Muscle layer of colon (tissue), 2 donors: ENCODE results near the gene NAA11.

Source experiments
- H3K27ac ChIP-seq: one replicate; pipeline ENCODE4 v1.7.0; 2013; ENCODE audit warnings: low read depth, mild to moderate bottlenecking, low read length, moderate library complexity
- H3K27me3 ChIP-seq, 2 donors: one replicate each; pipeline ENCODE4 v1.7.0; 2013; ENCODE audit warnings: low read length in 2 of 2, mild to moderate bottlenecking in 2 of 2; ENCODE audit not compliant: insufficient read depth in 2 of 2, control insufficient read depth in 1 of 2
- H3K36me3 ChIP-seq: one replicate; pipeline ENCODE4 v1.7.0; 2013; ENCODE audit warnings: mild to moderate bottlenecking, low read length; ENCODE audit not compliant: insufficient read depth
- H3K4me1 ChIP-seq: one replicate; pipeline ENCODE4 v1.7.0; 2013; ENCODE audit warnings: mild to moderate bottlenecking, low read length; ENCODE audit not compliant: insufficient read depth
- H3K4me3 ChIP-seq, 2 donors: one replicate each; pipeline ENCODE4 v1.7.0; 2013; ENCODE audit warnings: low read length in 2 of 2, low read depth in 1 of 2, mild to moderate bottlenecking in 1 of 2, moderate library complexity in 1 of 2
- H3K9ac ChIP-seq: one replicate; pipeline ENCODE4 v1.7.0; 2013; ENCODE audit warnings: low read length
- H3K9me3 ChIP-seq: one replicate; pipeline ENCODE4 v1.7.0; 2013; ENCODE audit warnings: mild to moderate bottlenecking, low read length
- donor health status: abdominal sarcoma.
- donor health status: Adenocarcinoma of cecum.

The NAA11 gene

DNA sequence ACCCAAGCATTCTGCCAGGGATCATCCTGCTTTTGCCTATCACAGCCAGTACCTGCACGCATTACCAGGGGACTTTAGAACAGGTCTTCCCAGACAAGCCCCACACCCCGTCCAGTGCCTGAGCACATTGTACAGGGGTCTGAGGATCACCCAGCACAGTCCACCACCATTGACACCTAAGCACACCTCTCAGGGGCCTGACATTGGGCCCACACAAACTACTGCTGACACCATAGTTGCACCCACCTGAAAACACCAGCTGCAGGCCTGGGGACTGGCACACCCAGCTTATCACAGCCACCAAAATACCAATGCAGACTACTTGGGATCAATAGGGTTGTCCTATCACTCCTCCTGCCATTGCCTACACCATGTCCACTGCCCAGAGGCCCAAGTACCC lies 14.7 kb upstream of the NAA11 start:
- H3K9ac ChIP-seq = no peak overlapping the region
- H3K27me3 ChIP-seq = no peaks in the 10 kb centered on the region
- peaks cover 4% of the 10 kb centered on the region for H3K9me3 ChIP-seq
- no peaks in the 10 kb centered on the region for H3K36me3 ChIP-seq
- no peaks in the 10 kb centered on the region for H3K4me1 ChIP-seq
- H3K27ac ChIP-seq = no peak overlapping the region
- no peak overlapping the region for H3K4me3 ChIP-seq

GRCh38 chr4:79338148-79338547 lies 12.3 kb upstream of the NAA11 start:
- no peaks in the 10 kb centered on the region for H3K4me1 ChIP-seq
- H3K9me3 ChIP-seq = no peaks in the 10 kb centered on the region
- no peaks in the 10 kb centered on the region for H3K27me3 ChIP-seq
- H3K9ac ChIP-seq = no peak overlapping the region
- H3K27ac ChIP-seq = no peak overlapping the region
- no peak overlapping the region for H3K4me3 ChIP-seq
- no peaks in the 10 kb centered on the region for H3K36me3 ChIP-seq

- Histone ChIP-seq H3K9ac (no peak overlapping the region), H3K27me3 (no peaks in the 10 kb centered on the region), H3K27ac (no peak overlapping the region), H3K4me1 (no peaks in the 10 kb centered on the region), H3K4me3 (no peak overlapping the region), H3K9me3 (no peaks in the 10 kb centered on the region), H3K36me3 (no peaks in the 10 kb centered on the region)
These were observed 8.9 kb upstream of the NAA11 start for GRCh38 chr4:79334783-79335182.

- H3K9ac ChIP-seq = no peak overlapping the region
- no peaks in the 10 kb centered on the region for H3K36me3 ChIP-seq
- H3K4me3 ChIP-seq = no peak overlapping the region
- H3K4me1 ChIP-seq = no peaks in the 10 kb centered on the region
- no peaks in the 10 kb centered on the region for H3K27me3 ChIP-seq
- H3K9me3 ChIP-seq = no peaks in the 10 kb centered on the region
- no peak overlapping the region for H3K27ac ChIP-seq
These were observed 8.5 kb upstream of the NAA11 start for GRCh38 chr4:79334341-79334740.

- no peak overlapping the region for H3K4me3 ChIP-seq
- H3K4me1 ChIP-seq = no peaks in the 10 kb centered on the region
- no peaks in the 10 kb centered on the region for H3K27me3 ChIP-seq
- H3K36me3 ChIP-seq = no peaks in the 10 kb centered on the region
- H3K9ac ChIP-seq = no peak overlapping the region
- no peak overlapping the region for H3K27ac ChIP-seq
- no peaks in the 10 kb centered on the region for H3K9me3 ChIP-seq
These were observed 5.4 kb upstream of the NAA11 start for GRCh38 chr4:79331126-79331876.

DNA sequence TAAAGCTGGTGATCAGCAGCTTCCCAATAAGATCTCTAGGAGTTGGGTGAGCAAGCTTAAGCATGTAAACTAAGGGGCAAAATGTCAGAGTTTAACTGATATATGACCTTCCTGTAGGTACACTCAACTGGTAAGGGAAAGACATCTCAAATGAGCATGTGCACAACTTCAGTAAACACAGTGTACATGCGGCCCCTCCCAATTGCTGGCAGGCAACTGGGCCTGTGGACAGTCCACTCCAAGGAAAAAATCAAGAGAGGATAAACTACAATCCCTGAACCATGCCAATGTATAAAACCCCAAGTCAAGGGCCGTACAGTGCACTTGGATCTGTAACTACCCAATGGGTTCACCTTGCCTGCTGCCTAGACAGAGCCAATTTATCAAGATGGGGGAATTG lies 4.9 kb upstream of the NAA11 start:
- no peak overlapping the region for H3K4me3 ChIP-seq
- no peaks in the 10 kb centered on the region for H3K4me1 ChIP-seq
- H3K27ac ChIP-seq = no peak overlapping the region
- H3K27me3 ChIP-seq = no peaks in the 10 kb centered on the region
- H3K9ac ChIP-seq = no peak overlapping the region
- no peaks in the 10 kb centered on the region for H3K9me3 ChIP-seq
- H3K36me3 ChIP-seq = no peaks in the 10 kb centered on the region

GRCh38 chr4:79325436-79325835 lies 425 bp downstream of the NAA11 start:
- H3K4me3 ChIP-seq = no peak overlapping the region
- no peaks in the 10 kb centered on the region for H3K9me3 ChIP-seq
- no peaks in the 10 kb centered on the region for H3K27me3 ChIP-seq
- no peak overlapping the region for H3K27ac ChIP-seq
- no peaks in the 10 kb centered on the region for H3K36me3 ChIP-seq
- H3K4me1 ChIP-seq = no peaks in the 10 kb centered on the region
- no peak overlapping the region for H3K9ac ChIP-seq

- no peaks in the 10 kb centered on the region for H3K27me3 ChIP-seq
- no peaks in the 10 kb centered on the region for H3K9me3 ChIP-seq
- H3K9ac ChIP-seq = no peak overlapping the region
- no peaks in the 10 kb centered on the region for H3K36me3 ChIP-seq
- H3K27ac ChIP-seq = no peak overlapping the region
- H3K4me3 ChIP-seq = no peak overlapping the region
- no peaks in the 10 kb centered on the region for H3K4me1 ChIP-seq
These were observed 5.9 kb downstream of the NAA11 start for GRCh38 chr4:79319975-79320374.

- no peaks in the 10 kb centered on the region for H3K27me3 ChIP-seq
- no peak overlapping the region for H3K27ac ChIP-seq
- H3K9me3 ChIP-seq = no peaks in the 10 kb centered on the region
- H3K36me3 ChIP-seq = no peaks in the 10 kb centered on the region
- no peak overlapping the region for H3K9ac ChIP-seq
- H3K4me1 ChIP-seq = no peaks in the 10 kb centered on the region
- H3K4me3 ChIP-seq = no peak overlapping the region
These were observed 8.2 kb downstream of the NAA11 start for GRCh38 chr4:79317711-79318110.

GRCh38 chr4:79315891-79316290 lies 10.0 kb downstream of the NAA11 start:
- Histone ChIP-seq H3K36me3 (no peaks in the 10 kb centered on the region), H3K4me1 (no peaks in the 10 kb centered on the region), H3K4me3 (no peak overlapping the region), H3K27me3 (no peaks in the 10 kb centered on the region), H3K27ac (no peak overlapping the region), H3K9ac (no peak overlapping the region), H3K9me3 (no peaks in the 10 kb centered on the region)

DNA sequence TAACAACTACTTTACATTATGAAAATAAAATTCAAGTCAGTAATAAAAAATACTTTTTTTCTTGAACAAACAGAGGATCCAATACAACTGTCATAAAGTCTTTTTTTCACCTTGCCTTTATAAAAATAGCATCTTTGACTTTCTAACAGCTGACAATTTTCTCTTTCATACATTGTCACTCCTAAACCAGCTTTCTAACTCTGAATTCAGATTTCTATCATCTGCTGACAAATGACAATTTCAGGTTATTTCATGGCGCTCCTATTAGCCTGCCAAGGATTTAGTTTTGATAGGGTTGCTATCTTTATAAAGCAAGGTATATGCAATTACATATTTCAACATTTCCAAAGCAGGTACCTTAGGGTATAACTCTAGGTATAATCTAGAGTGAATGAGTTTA lies 14.6 kb downstream of the NAA11 start:
- Histone ChIP-seq H3K9ac (no peak overlapping the region), H3K36me3 (no peaks in the 10 kb centered on the region), H3K27me3 (no peaks in the 10 kb centered on the region), H3K9me3 (no peaks in the 10 kb centered on the region), H3K4me1 (no peaks in the 10 kb centered on the region), H3K4me3 (no peak overlapping the region), H3K27ac (no peak overlapping the region)

GRCh38 chr4:79308971-79309370 lies 16.9 kb downstream of the NAA11 start:
- Histone ChIP-seq H3K27ac (no peak overlapping the region), H3K9me3 (no peaks in the 10 kb centered on the region), H3K4me3 (no peak overlapping the region), H3K36me3 (no peaks in the 10 kb centered on the region), H3K27me3 (no peaks in the 10 kb centered on the region), H3K9ac (no peak overlapping the region), H3K4me1 (no peaks in the 10 kb centered on the region)
